Subcutaneous adipose tissue (tissue), 4 donors: ENCODE measurements around the gene ACTC1. TPM values are rescaled to one million over a fixed set of nuclear protein-coding genes. Genes with fewer than 3 reads are reported as not detected.

Experiments
- CTCF ChIP-seq: fragments of 450-650 bp; IDR thresholded peaks from one replicate; pipeline ENCODE4 v1.5.1; 2016; ENCODE audit warnings: low read depth, mild to moderate bottlenecking, control low read depth, antibody characterized with exemption, moderate library complexity
- total RNA-seq, 4 donors: library from RNA; depleted of rRNA; stranded (reverse); fragments of >200 nt; gene quantifications; one replicate each; pipeline ENCODE4 v1.1.0, GENCODE V29; 2016

The ACTC1 gene
- total RNA-seq = under 1 TPM in 1 of 4 donors, not detected in 3; 0.44 TPM

- TF ChIP-seq CTCF = no peak
Observed at GRCh38 chr15:34795267-34796081, at the start of gene ACTC1. TSS of gene ACTC1 (minus strand) at chr15:34795549. CDS start at chr15:34794808, 741 bp downstream.

- TF ChIP-seq CTCF = no peak
Observed at GRCh38 chr15:34841262-34841725, 45.9 kb upstream of the ACTC1 start.

- TF ChIP-seq CTCF = no peak
Observed at GRCh38 chr15:34838282-34838681, 42.9 kb upstream of the ACTC1 start.

GRCh38 chr15:34837246-34838016 lies 42.1 kb upstream of the ACTC1 start:
- TF ChIP-seq CTCF = no peak

- TF ChIP-seq CTCF = no peak
Observed at GRCh38 chr15:34828145-34828911, 33.0 kb upstream of the ACTC1 start.

- TF ChIP-seq CTCF = no peak
Observed at GRCh38 chr15:34821831-34822230, 26.5 kb upstream of the ACTC1 start.
